GM04503 (cell line): ENCODE data around the gene FSTL1.

ENCODE experiments used
- DNase-seq: peaks from one replicate; pipeline ENCODE4 v3.0.0-alpha.2; 2012; ENCODE audit warnings: low read depth

FSTL1 gene

DNA sequence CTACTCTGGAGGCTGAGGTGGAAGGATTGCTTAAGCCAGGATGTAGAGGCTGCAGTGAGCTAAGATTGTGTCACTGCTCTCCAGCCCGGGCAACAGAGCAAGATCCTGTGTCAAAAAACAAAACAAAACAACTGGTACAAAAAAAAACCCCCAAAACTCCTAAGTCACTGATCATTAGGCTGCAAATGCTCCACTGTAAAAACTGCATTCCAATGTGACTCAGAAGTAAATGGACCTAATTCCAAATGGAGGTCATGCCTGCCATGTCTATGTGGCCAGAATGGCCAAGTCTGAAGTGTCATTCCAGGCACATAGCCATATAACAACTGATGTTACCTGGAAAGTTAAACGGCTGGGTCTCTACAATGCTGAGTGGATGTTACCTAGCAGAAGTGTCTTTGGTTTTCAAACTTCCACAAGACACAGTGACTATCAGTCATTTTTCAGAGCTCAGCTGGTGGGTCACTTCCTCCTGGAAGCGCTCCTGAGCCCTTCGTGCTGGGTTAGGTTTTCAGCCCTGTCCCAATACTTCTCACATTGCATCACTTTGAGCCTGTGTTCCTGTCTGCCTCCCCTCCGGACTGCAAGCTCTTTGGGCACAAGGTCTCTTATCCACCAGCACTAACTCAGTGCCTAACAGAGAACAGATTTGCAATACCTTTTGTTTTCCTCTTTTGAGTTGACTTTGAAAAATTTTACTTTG lies 10.6 kb downstream of the FSTL1 start:
- no peak for DNase-seq

GRCh38 chr3:120438665-120439370 lies 12.0 kb downstream of the FSTL1 start:
- no peak for DNase-seq

DNA sequence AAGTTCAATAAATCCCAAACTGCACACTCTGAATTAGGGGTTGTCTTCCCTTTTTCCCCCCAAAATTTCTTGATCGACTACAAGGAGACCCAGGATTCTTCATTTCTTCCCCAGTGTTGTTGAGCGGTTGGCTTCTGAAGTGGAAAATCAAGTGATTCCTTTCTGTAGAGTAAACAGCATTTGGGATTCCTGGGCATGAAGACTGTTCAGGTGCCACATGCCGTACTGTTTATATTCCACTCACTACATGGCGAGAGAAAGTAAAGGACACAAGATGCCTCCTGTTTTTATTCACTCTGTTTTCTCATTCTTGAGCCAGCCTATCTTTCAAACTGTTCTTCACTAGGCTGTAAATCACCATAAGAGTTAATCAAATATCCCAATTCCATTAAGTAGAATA lies 12.6 kb downstream of the FSTL1 start:
- no peak for DNase-seq

- no peak for DNase-seq
Measured at GRCh38 chr3:120437559-120437958, 13.2 kb downstream of the FSTL1 start.

DNA sequence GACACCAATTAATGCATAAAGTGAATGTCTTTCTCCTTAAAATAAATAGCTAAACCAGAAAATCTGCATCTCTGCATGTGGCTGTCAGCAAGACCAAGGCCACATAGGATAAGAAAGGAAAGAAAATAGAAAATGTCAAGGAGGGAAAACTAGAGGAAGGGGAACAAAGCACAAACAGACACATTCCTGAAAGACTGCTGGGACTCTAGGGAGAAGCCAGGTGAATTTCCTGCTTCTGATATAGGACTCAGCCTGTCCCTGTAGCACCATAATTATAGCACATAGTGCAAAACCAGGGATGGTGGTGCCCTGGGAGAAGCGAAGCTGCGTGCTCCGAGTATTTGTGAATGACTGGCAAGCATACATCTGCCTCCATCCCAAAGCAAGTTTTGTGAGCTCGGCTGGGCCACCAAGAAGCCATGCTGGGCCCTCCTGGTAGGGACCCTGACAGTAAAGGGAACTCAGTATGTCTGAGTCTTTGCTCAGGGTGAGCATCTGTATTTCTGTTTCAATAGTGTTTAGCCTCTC lies 14.2 kb downstream of the FSTL1 start:
- DNase-seq, result no peak

- no peak for DNase-seq
Measured at GRCh38 chr3:120435621-120436020, 15.2 kb downstream of the FSTL1 start.

DNA sequence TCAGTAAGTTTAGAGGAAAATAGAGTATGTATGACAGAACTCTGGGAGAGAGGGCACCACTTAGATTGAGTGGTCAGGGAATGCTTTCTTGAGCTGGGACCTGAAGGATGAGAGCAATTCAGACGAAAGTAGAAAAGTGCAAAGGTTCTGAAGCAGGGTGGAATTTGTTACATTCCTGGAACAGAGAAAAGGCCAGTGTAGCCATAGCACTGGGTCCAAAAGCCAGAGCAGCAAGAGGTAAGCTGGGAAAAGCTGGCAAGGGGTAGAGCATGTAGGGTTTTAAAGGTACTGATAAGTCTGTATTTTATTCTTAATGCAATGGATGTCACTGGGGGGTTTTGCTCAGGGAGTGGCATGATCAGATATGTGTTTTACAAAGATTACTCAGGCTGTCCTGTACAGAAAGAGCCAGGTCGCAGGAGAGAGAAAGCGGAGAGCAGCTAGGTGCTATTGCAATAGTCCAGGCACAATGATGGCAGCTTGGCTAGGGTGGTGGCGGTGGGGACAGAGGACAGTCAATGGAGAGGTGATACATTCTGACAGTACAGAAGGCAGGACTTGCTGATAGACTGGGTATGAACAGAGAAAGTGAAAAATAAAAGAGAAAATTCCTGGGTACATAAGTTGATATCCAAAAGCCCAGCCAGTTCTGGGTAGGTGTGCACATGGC lies 17.0 kb downstream of the FSTL1 start:
- no peak for DNase-seq

DNA sequence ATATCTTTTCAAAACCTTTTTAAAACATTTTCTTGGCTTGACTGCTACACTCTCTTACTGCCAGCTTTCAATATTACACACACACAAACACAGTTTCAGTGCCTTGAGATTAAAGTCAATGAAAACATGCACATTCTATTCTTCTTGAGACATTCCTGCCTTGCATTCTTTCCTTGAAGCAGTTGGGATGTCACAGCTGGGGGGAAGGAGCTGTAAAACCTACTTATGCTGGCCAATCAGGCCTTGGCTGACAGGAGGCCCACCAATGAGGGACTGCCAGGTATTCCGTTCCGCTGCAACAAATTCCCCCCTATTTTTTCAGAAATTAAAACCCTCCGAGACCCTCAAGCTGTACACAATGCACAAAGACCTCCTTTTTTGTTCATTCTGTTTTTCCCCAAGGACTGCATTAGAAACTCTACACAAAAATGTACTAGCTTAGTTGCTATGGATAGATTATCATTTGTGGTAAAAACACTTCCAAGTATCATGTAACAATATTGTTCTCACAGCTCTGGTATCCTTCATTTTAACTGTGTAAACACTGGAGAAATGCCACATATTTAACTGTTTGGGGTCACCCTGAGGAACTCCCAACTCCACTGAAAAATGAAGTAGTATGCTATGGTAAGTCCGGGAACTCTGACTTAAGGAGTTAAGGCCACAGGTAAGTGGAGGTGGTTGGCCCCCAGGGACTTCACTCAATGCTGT lies 18.5 kb downstream of the FSTL1 start:
- DNase-seq, result peak; percentile 70

DNA sequence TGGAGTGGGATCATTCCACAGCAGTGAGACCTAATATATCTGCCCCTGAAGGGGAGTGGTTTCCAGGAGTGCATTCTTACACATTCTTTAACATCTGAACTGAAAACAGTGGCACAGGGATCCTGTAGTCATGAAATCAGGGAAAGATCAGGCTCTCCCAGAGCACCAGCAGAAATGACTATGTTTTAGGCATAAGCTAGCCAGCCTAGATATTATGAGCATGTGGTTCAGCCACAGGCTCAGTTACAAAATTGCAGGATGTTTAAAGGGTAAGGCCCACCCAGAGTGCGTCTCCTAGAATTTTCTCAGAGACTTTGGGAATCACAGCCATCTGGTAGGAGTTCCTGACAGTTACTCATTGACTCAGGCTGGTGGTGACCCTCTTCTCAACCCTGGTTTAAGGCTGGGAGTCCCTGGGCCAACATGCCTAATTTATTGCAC lies 20.9 kb downstream of the FSTL1 start:
- peak; percentile 78 for DNase-seq

GRCh38 chr3:120428924-120429323 lies 21.9 kb downstream of the FSTL1 start:
- peak; percentile 64 for DNase-seq

GRCh38 chr3:120427201-120427600 lies 23.6 kb downstream of the FSTL1 start:
- no peak for DNase-seq

DNA sequence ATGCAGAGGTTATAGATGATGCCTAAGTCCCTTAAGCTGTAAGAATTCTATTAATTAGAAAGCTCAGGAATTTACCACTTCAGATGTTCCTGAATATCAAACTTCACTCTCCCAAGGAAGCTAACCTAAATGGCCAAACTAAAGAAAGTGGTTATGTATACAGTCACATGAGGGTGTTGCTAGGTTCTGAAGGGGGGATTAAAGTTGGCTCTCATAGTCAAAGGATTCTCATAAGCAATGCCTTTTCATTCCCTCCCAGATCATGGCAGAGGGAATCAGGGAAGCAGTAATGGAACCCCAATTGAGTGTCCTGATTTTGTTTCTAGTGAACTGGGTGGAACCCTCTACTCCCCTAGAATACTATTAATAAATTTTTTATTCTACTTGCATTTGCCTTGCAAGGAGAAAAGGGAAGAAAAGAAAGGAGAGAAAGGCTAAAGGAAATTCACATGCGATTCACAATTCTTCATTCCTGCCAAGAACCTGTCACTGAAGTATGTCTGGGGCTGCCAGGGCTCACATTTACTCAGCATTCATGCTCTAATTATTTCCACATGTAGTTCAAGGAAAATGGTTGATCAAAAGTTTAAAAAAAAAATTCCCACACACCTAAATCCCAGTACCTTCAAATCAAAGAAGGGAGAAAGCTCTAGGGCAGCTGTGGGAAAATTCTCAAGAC lies 25.1 kb downstream of the FSTL1 start:
- peak; percentile 74 for DNase-seq

DNA sequence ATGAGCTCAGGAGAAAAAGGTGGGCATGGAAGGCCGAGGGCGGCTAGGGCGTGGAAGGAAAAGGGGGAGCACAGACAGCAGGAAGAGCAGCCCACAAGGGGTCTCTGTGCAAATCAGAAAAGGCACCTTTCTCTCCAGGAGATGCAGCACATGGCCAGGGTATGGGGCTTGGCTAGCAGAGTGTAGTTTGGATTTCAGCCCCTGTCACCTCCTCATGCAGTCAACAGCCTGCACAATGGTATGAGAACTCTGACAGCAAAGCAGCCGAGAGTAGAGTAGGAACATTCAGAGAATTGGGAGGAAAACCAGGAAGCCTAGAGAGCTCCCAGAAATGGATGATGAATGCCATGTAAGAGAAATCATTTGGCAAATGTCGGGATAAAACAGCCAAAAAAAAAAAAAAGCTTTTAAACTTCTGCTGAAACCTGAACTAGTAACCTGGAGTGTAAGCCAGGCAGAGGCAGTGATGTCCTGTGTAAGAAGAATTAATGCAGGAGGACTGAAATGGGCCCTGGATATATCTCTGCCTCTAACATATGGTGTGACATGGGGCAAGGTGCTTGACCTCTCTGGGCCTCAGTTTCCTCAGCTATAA lies 25.7 kb downstream of the FSTL1 start:
- DNase-seq, result no peak

DNA sequence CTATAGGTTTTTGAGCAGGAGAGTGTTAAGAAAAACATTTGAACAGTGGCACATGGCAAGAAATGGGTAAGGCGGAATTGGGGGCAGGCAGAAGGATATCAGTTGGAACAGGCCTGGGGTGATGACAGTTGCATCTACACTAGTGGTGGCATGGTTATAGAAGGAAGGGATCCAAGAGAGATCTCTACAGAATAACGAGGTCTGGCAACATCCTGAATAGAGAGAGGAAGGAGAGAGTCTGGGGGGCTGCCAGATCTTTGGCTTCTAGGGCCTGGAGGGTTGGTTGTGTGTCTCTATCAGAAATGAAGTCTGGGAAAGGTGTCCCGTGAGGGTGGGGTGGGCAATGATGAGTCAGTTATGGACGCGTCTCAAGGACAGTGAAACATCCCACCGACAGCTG lies 26.3 kb downstream of the FSTL1 start:
- no peak for DNase-seq

DNA sequence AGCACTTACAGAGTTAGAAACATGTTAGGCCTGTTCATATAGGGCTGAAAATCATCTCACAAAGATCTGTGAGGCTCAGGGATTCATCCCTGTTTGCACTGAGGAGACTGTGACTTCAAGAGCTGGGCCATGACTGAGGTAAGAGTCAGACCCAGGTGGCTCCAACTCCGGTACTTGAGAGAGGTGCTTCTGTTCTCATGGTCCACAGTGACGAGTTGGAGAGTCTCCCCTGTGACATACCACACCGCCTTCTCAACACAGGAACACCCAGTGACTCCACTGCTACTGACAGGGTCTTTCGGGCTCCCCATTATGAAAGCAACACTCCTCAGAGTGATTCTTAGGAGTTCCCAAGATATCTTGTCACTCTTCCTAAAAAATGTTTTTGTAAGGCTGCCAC lies 27.4 kb downstream of the FSTL1 start:
- DNase-seq, result no peak

GRCh38 chr3:120421926-120422325 lies 28.9 kb downstream of the FSTL1 start:
- no peak for DNase-seq

GRCh38 chr3:120420928-120421551 lies 29.8 kb downstream of the FSTL1 start:
- no peak for DNase-seq

- DNase-seq, result no peak
Measured at GRCh38 chr3:120420360-120420759, 30.4 kb downstream of the FSTL1 start.

- no peak for DNase-seq
Measured at GRCh38 chr3:120419797-120420196, 31.0 kb downstream of the FSTL1 start.

DNA sequence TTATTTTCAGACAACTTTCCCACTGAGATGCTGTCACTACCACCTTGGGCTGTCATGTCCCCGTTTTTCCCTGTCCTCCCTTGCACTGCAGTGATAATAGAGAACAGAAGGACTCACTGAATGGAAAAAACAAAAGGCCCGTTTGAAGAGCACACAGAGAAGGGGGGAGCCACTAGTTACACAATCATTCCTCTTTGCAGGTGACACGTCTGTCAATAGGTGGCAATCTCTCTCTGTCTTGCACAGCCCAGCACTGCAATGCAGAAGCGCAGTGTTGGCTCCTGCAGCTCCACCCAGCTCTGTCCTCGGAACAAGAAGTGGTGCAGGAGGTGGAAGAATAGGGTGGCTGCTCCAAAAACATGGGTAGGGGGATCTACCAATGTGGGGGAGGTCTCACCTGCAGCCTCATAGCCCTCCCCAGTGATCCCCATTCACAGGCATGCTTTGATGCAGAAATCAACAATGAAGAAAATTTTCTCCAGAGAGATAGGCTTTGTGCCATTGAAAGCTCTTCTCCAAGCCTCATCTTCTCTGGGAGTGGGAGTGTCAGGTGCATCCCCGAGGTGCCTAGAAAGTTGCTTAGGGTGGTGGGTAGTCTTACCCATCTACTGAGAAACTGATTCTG lies 31.8 kb downstream of the FSTL1 start:
- no peak for DNase-seq
